GM23338 (cell line): ENCODE data around the gene TSPOAP1. TPM values are rescaled to one million over a fixed set of nuclear protein-coding genes. Genes with fewer than 3 reads are reported as not detected.

Source experiments
- ATAC-seq: fragments of 200-7000 bp; cut with Tn5 transposase; 3 replicates; pipeline ENCODE4 v1.9.1; 2020
- DNase-seq: peaks from one replicate; pipeline ENCODE4 v3.0.0-alpha.2; 2015; ENCODE audit warnings: low spot score
- H2AFZ ChIP-seq: fragments of 200-600 bp; sonication (generic); 2 replicates; pipeline ENCODE4 v1.8.0; 2016; ENCODE audit warnings: antibody characterized with exemption, mild to moderate bottlenecking, moderate library complexity
- H3F3A ChIP-seq: fragments of 200-600 bp; sonication (generic); replicated peaks from 2 replicates; pipeline ENCODE4 v1.8.0; 2017; ENCODE audit warnings: antibody characterized with exemption, mixed run types, low read depth
- H3K27ac ChIP-seq: fragments of 200-600 bp; sonication (generic); 2 replicates; pipeline ENCODE4 v1.6.1; 2016; ENCODE audit warnings: low read depth
- H3K27me3 ChIP-seq: fragments of 200-600 bp; sonication (generic); 2 replicates; pipeline ENCODE4 v1.8.0; 2016; ENCODE audit warnings: mild to moderate bottlenecking, mixed run types, moderate library complexity; ENCODE audit not compliant: insufficient read depth
- H3K36me3 ChIP-seq: fragments of 200-600 bp; sonication (generic); 2 replicates; pipeline ENCODE4 v1.8.0; 2016; ENCODE audit warnings: mild to moderate bottlenecking; ENCODE audit not compliant: insufficient read depth
- H3K4me1 ChIP-seq: fragments of 200-600 bp; sonication (generic); 2 replicates; pipeline ENCODE4 v1.8.0; 2016; ENCODE audit warnings: mild to moderate bottlenecking, moderate library complexity; ENCODE audit not compliant: insufficient read depth
- H3K4me2 ChIP-seq: fragments of 200-600 bp; sonication (generic); 2 replicates; pipeline ENCODE4 v1.7.1; 2017; ENCODE audit warnings: mixed run types
- H3K4me3 ChIP-seq: fragments of 200-600 bp; sonication (generic); 2 replicates; pipeline ENCODE4 v1.6.1; 2016; ENCODE audit warnings: mixed run types
- H3K79me2 ChIP-seq: fragments of 200-600 bp; sonication (generic); replicated peaks from 2 replicates; pipeline ENCODE4 v1.8.0; 2017; ENCODE audit warnings: mild to moderate bottlenecking; ENCODE audit not compliant: insufficient read depth
- H3K9me2 ChIP-seq: fragments of 200-600 bp; sonication (generic); 2 replicates; pipeline ENCODE4 v1.8.0; 2017; ENCODE audit not compliant: insufficient read depth
- H4K20me1 ChIP-seq: fragments of 200-600 bp; sonication (generic); replicated peaks from 2 replicates; pipeline ENCODE4 v1.8.0; 2017; ENCODE audit warnings: mild to moderate bottlenecking; ENCODE audit not compliant: insufficient read depth
- H3K27ac Mint-ChIP-seq: 2 replicates; pipeline ENCODE4 v1.8.0; 2020; ENCODE audit warnings: inconsistent platforms, mild to moderate bottlenecking, moderate library complexity, mixed read lengths
- H3K27me3 Mint-ChIP-seq: 3 replicates; pipeline ENCODE4 v1.8.0; 2022; ENCODE audit warnings: low read depth, mild to moderate bottlenecking, moderate library complexity, mixed read lengths, inconsistent platforms; ENCODE audit not compliant: insufficient read depth, poor library complexity
- H3K36me3 Mint-ChIP-seq: 3 replicates; pipeline ENCODE4 v1.8.0; 2021; ENCODE audit warnings: low read depth, mild to moderate bottlenecking, inconsistent platforms, moderate library complexity, mixed read lengths
- H3K4me1 Mint-ChIP-seq: 3 replicates; pipeline ENCODE4 v1.8.0; 2020; ENCODE audit warnings: mild to moderate bottlenecking, inconsistent platforms, mixed read lengths
- H3K4me3 Mint-ChIP-seq: 3 replicates; pipeline ENCODE4 v1.8.0; 2021; ENCODE audit warnings: moderate library complexity, mild to moderate bottlenecking, inconsistent platforms, mixed read lengths
- H3K9me3 Mint-ChIP-seq: 3 replicates; pipeline ENCODE4 v1.8.0; 2020; ENCODE audit warnings: moderate library complexity, mild to moderate bottlenecking, inconsistent platforms, mixed read lengths
- CREB1 ChIP-seq: fragments of 250-450 bp; sonication (Bioruptor Pico); IDR thresholded peaks from 2 replicates; pipeline ENCODE4 v1.5.0; 2020; ENCODE audit warnings: low read depth, mild to moderate bottlenecking, moderate library complexity
- CTCF ChIP-seq, 2 experiments: fragments of 200-600 bp in 1 of 2; sonication (generic) in 1 of 2; conservative IDR thresholded peaks; 2 replicates each; pipeline versions ENCODE4 v1.5.1 to v1.6.1; 2016 to 2017; ENCODE audit warnings: antibody characterized with exemption in 2 of 2, low read depth in 2 of 2, mild to moderate bottlenecking in 2 of 2, moderate library complexity in 1 of 2
- EZH2phosphoT487 ChIP-seq: fragments of 200-600 bp; sonication (generic); IDR thresholded peaks from one replicate; pipeline ENCODE4 v1.8.1; 2018; ENCODE audit warnings: antibody characterized with exemption; ENCODE audit not compliant: unreplicated experiment
- JUNB ChIP-seq: IDR thresholded peaks from one replicate; pipeline ENCODE4 v1.6.1; 2016; ENCODE audit warnings: antibody characterized with exemption; ENCODE audit not compliant: unreplicated experiment
- NANOG ChIP-seq: IDR thresholded peaks from 2 replicates; pipeline ENCODE4 v1.6.1; 2016; ENCODE audit warnings: antibody characterized with exemption, borderline replicate concordance
- POLR2AphosphoS5 ChIP-seq: IDR thresholded peaks from 2 replicates; pipeline ENCODE4 v1.6.1; 2016; ENCODE audit warnings: antibody characterized with exemption, low read depth
- STAT1 ChIP-seq: IDR thresholded peaks from one replicate; pipeline ENCODE4 v1.6.1; 2016; ENCODE audit warnings: antibody characterized with exemption; ENCODE audit not compliant: unreplicated experiment
- ZNF114 ChIP-seq: fragments of 250-450 bp; sonication (Bioruptor Pico); IDR thresholded peaks from 2 replicates; pipeline ENCODE4 v1.5.0; 2020; ENCODE audit warnings: mild to moderate bottlenecking, moderate library complexity
- ZNF462 ChIP-seq: fragments of 250-450 bp; sonication (Bioruptor Pico); IDR thresholded peaks from 2 replicates; pipeline ENCODE4 v1.5.0; 2020; ENCODE audit warnings: mild to moderate bottlenecking, moderate library complexity
- polyA plus RNA-seq: library from polyadenylated mRNA; unstranded; fragments of >200 nt; fragmentation: Nextera tagmentation; extraction: Ambion mirVana; gene quantifications from 2 replicates; pipeline ENCODE4 v1.2.1, GENCODE V29; 2016
- total RNA-seq: library from RNA; depleted of rRNA; stranded (reverse); fragments of >200 nt; shearing (Covaris generic); gene quantifications from 2 replicates; pipeline ENCODE4 v1.2.3, GENCODE V29; 2014
- TF ChIP-seq, protein P1 (sequence below): IDR thresholded peaks from one replicate; pipeline ENCODE4 v1.6.1; 2018; ENCODE audit warnings: antibody characterized with exemption; ENCODE audit not compliant: unreplicated experiment
- TF ChIP-seq, protein P2 (sequence below): IDR thresholded peaks from 2 replicates; pipeline ENCODE4 v1.6.1; 2016; ENCODE audit warnings: antibody characterized with exemption

The TSPOAP1 gene
- total and polyA plus RNA-seq, 2 experiments from 2014 or later, result 7.3 to 11.8 TPM

DNA sequence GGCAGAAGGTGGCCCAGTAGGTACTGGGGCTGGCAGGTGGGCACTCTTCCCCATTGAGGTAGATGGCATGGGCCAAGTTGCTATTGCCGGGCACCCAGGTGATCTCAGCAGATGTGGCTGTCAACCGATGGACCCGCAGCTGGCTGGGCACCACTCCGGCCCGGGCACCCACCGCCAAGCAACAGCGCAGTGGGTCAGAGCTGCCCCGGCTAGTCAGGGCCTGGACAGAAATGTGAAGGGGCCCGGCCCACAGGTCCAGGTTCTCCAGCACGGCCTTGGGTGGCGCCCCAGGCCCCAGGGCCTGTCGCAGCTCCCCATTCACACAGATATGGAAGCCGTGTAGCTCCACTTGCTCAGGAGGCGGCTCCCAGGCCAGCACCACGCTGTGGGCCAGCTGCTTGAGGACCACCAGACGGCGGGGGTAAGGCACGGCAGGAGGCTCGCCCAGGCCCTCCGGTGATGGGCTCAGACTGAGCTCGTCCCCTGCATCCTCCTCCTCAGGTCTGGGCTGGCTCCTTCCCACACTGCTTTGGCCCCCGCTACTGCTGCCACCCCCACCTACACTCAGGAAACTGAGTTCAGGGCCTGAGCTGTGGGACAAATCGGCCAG is 16.5 kb downstream of the TSPOAP1 start:
- H2AFZ ChIP-seq, result no peak overlapping the region
- H3K36me3 ChIP-seq, result no peaks in the 10 kb centered on the region
- H3K4me1 Mint-ChIP-seq, result peaks cover 18% of the 10 kb centered on the region
- no peaks in the 10 kb centered on the region for H4K20me1 ChIP-seq
- H3K36me3 Mint-ChIP-seq, result no peaks in the 10 kb centered on the region
- H3K27me3 Mint-ChIP-seq, result peaks cover 3% of the 10 kb centered on the region
- ATAC-seq, result no peak
- no peaks in the 10 kb centered on the region for H3K9me3 Mint-ChIP-seq
- no peak overlapping the region for H3K27ac ChIP-seq
- no peaks in the 10 kb centered on the region for H3K4me1 ChIP-seq
- no peaks in the 10 kb centered on the region for H3K27me3 ChIP-seq
- no peak overlapping the region for H3K27ac Mint-ChIP-seq
- H3K4me3 Mint-ChIP-seq, result no peak overlapping the region
- no peaks in the 10 kb centered on the region for H3K9me2 ChIP-seq
- TF ChIP-seq STAT1, result no peak
- TF ChIP-seq CREB1 (CRISPR knock-in tag), result no peak
- no peak for TF ChIP-seq CTCF (conservative IDR thresholded peaks at IDR 0.05; ENCODE audit: low read depth in 2 of 2)
- TF ChIP-seq EZH2phosphoT487, result no peak
- no peak for TF ChIP-seq ZNF114 (CRISPR knock-in tag)
- TF ChIP-seq POLR2AphosphoS5, result no peak
- TF ChIP-seq, protein P1, sequence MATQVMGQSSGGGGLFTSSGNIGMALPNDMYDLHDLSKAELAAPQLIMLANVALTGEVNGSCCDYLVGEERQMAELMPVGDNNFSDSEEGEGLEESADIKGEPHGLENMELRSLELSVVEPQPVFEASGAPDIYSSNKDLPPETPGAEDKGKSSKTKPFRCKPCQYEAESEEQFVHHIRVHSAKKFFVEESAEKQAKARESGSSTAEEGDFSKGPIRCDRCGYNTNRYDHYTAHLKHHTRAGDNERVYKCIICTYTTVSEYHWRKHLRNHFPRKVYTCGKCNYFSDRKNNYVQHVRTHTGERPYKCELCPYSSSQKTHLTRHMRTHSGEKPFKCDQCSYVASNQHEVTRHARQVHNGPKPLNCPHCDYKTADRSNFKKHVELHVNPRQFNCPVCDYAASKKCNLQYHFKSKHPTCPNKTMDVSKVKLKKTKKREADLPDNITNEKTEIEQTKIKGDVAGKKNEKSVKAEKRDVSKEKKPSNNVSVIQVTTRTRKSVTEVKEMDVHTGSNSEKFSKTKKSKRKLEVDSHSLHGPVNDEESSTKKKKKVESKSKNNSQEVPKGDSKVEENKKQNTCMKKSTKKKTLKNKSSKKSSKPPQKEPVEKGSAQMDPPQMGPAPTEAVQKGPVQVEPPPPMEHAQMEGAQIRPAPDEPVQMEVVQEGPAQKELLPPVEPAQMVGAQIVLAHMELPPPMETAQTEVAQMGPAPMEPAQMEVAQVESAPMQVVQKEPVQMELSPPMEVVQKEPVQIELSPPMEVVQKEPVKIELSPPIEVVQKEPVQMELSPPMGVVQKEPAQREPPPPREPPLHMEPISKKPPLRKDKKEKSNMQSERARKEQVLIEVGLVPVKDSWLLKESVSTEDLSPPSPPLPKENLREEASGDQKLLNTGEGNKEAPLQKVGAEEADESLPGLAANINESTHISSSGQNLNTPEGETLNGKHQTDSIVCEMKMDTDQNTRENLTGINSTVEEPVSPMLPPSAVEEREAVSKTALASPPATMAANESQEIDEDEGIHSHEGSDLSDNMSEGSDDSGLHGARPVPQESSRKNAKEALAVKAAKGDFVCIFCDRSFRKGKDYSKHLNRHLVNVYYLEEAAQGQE, result no peak
- TF ChIP-seq, protein P2, sequence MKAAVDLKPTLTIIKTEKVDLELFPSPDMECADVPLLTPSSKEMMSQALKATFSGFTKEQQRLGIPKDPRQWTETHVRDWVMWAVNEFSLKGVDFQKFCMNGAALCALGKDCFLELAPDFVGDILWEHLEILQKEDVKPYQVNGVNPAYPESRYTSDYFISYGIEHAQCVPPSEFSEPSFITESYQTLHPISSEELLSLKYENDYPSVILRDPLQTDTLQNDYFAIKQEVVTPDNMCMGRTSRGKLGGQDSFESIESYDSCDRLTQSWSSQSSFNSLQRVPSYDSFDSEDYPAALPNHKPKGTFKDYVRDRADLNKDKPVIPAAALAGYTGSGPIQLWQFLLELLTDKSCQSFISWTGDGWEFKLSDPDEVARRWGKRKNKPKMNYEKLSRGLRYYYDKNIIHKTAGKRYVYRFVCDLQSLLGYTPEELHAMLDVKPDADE, result no peak
- no peak for TF ChIP-seq JUNB
- no peak for TF ChIP-seq NANOG
- TF ChIP-seq ZNF462, result no peak
- no peak overlapping the region for H3K4me2 ChIP-seq
- H3K4me3 ChIP-seq, result no peak overlapping the region
- no peak for DNase-seq
- no peaks in the 10 kb centered on the region for H3F3A ChIP-seq
- no peaks in the 10 kb centered on the region for H3K79me2 ChIP-seq
